Transverse colon (tissue), 4 donors: ENCODE results near the gene CMTM3. TPM values are rescaled to one million over a fixed set of nuclear protein-coding genes. Genes with fewer than 3 reads are reported as not detected.

Experiments
- DNase-seq: peaks from one replicate; pipeline ENCODE4 v3.0.0-alpha.2; 2019
- H3K27ac ChIP-seq, 4 donors: fragments of 200-600 bp; sonication (generic); 2 replicates each; pipeline ENCODE4 v1.5.1; 2016 to 2018; ENCODE audit warnings: inconsistent platforms in 4 of 4
- H3K27me3 ChIP-seq: fragments of 200-600 bp; sonication (generic); 2 replicates; pipeline ENCODE4 v1.5.1; 2017; ENCODE audit warnings: inconsistent platforms
- H3K36me3 ChIP-seq, 4 donors: fragments of 200-600 bp; sonication (generic); 2 replicates each; pipeline ENCODE4 v1.5.1; 2017 to 2019; ENCODE audit warnings: inconsistent platforms in 4 of 4
- H3K4me1 ChIP-seq, 4 donors: fragments of 200-600 bp; sonication (generic); 2 replicates each; pipeline ENCODE4 v1.5.1; 2017 to 2020; ENCODE audit warnings: inconsistent platforms in 4 of 4
- H3K4me3 ChIP-seq, 4 donors: fragments of 200-600 bp; sonication (generic); 1 replicate in 1 of 4; 2 replicates in 3 of 4; pipeline versions ENCODE4 v1.5.1 to v1.6.1; 2017 to 2019; ENCODE audit warnings: inconsistent platforms in 4 of 4
- H3K9me3 ChIP-seq, 2 donors: fragments of 200-600 bp; sonication (generic); 2 replicates each; pipeline ENCODE4 v1.5.1; 2017 to 2019; ENCODE audit warnings: inconsistent platforms in 2 of 2
- EP300 ChIP-seq: sonication (generic); formaldehyde crosslinking; IDR thresholded peaks from one replicate; pipeline ENCODE4 v1.6.1; 2017; ENCODE audit warnings: antibody characterized with exemption, low read depth
- POLR2A ChIP-seq: fragments of 450-650 bp; IDR thresholded peaks from one replicate; pipeline ENCODE4 v1.6.1; 2016; ENCODE audit warnings: antibody characterized with exemption, mild to moderate bottlenecking, moderate library complexity
- POLR2AphosphoS5 ChIP-seq, 3 donors: sonication (generic); formaldehyde crosslinking; IDR thresholded peaks; one replicate each; pipeline ENCODE4 v1.6.1; 2016; ENCODE audit warnings: antibody characterized with exemption in 3 of 3
- WGBS, 2 donors: methylation state at CpG; one replicate each; pipeline ENCODE4 v1.1.5; 2018; ENCODE audit warnings: low coverage in 1 of 2; 5-methylcytosine and 5-hydroxymethylcytosine counted together
- in situ Hi-C, 4 donors: fragments of 200-750 bp; cut with MboI; loops; one replicate each; pipeline versions ENCODE4 v1.15.0 to v1.15.1; 2017; ENCODE audit warnings: low sequenced_read_pairs in 3 of 4, low pct_ligation_motif_present in 1 of 4, low pct_unique_long_range_greater_than_20kb in 1 of 4
- intact Hi-C: fragments of 100-400 bp; cut with DNase I; formaldehyde crosslinking; loops from one replicate; pipeline ENCODE4 v1.15.1; 2023; ENCODE audit warnings: low total_unique reads
- total RNA-seq, 4 donors: library from RNA; depleted of rRNA; stranded (reverse); fragments of >200 nt; gene quantifications; one replicate each; pipeline ENCODE4 v1.1.0, GENCODE V29; 2016
- TF ChIP-seq, protein P1 (sequence below), 5 experiments: fragments of 200-600 bp in 3 of 5; fragments of 450-650 bp in 2 of 5; sonication (generic) in 3 of 5; IDR thresholded peaks; 1 replicate in 2 of 5; 2 replicates in 3 of 5; pipeline ENCODE4 v1.5.1; 2016 to 2017; ENCODE audit warnings: antibody characterized with exemption in 5 of 5, inconsistent platforms in 3 of 5, mild to moderate bottlenecking in 2 of 5, moderate library complexity in 1 of 5

Gene CMTM3
- total RNA-seq, 4 donors from 2014 or later: 2.4 to 11.6 (median 6.1) TPM; not detected in 1

DNA sequence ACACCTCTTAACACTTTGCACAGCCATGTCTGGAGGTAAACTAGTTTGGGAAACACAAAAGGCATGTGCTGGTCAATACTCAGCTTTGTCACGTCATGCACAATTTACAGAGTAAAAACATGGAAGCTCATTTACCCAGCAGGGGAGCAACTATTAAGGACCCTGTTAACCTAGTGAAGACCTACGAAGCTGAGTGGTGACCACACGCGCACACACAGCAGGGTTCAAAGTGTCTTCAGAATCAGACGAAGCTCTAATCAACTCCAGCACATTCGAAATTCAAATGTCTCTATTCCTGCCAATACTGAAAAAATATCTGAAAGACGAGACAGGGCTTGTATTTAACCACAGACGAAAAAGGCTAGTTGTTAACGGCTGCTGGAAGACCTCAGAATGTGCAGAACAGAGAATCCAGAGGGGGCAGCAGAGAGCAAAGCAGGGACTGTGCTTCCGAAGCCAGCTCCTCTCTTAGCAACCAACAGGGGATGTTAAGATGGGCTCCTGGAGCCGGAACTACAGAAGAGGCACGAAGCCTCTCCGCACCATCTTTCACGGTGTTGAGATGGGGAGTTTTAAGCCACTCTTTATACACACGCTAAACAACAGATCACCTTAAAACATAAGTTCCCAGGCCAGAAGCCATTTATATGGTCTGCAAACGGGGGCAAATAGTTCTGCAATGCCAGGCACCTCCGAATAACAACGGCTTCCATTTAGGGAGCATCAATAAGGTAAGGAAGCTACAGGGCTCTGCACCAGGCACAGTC lies 46.4 kb downstream of the CMTM3 start:
- Histone ChIP-seq H3K36me3 (no peaks in the 10 kb centered on the region), H3K4me3 (no peak overlapping the region), H3K4me1 (peaks cover 0 to 21% (median 14%) of the 10 kb centered on the region in 4 donors), H3K27ac (no peak overlapping the region), H3K9me3 (no peaks in the 10 kb centered on the region), H3K27me3 (no peaks in the 10 kb centered on the region)
- 3 to 27% methylated on average over 5 to 18 of the region's 18 CpGs for WGBS, 2 donors
- DNase-seq: peak; percentile 82
- TF ChIP-seq POLR2A: no peak
- TF ChIP-seq, protein P1, sequence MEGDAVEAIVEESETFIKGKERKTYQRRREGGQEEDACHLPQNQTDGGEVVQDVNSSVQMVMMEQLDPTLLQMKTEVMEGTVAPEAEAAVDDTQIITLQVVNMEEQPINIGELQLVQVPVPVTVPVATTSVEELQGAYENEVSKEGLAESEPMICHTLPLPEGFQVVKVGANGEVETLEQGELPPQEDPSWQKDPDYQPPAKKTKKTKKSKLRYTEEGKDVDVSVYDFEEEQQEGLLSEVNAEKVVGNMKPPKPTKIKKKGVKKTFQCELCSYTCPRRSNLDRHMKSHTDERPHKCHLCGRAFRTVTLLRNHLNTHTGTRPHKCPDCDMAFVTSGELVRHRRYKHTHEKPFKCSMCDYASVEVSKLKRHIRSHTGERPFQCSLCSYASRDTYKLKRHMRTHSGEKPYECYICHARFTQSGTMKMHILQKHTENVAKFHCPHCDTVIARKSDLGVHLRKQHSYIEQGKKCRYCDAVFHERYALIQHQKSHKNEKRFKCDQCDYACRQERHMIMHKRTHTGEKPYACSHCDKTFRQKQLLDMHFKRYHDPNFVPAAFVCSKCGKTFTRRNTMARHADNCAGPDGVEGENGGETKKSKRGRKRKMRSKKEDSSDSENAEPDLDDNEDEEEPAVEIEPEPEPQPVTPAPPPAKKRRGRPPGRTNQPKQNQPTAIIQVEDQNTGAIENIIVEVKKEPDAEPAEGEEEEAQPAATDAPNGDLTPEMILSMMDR (IDR thresholded peaks at IDR 0.05): peak; percentile 81 to 96 (median 93)
- TF ChIP-seq EP300: no peak
- in situ Hi-C loops (no loop called here), intact Hi-C loops (no loop called here)

DNA sequence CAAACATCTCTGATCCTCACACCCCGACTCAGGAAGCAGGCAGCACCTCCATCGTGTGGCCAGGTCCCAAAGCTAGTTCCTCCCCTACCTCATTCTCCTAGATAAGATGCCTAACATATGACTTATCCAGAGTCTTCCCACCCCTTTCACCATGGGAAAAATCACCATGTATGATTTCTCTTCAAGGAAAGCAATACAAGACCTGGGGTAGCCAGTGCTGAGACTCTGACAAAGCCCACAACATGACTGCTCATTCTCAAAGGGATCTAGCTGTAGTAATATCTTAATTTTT lies 46.9 kb downstream of the CMTM3 start:
- H3K27ac ChIP-seq: no peak overlapping the region
- H3K4me1 ChIP-seq: peaks cover 0 to 21% (median 14%) of the 10 kb centered on the region in 4 donors
- no peak overlapping the region for H3K4me3 ChIP-seq
- no peak for DNase-seq
- 72% methylated on average over 2 of the region's 2 CpGs; no CpG with 5 or more reads in 1 of the 2 donors for WGBS, 2 donors
- no peaks in the 10 kb centered on the region for H3K36me3 ChIP-seq
- intact Hi-C loops: no loop called here
- TF ChIP-seq, protein P1 (IDR thresholded peaks at IDR 0.05): no peak
- TF ChIP-seq POLR2A: no peak
- TF ChIP-seq POLR2AphosphoS5 (IDR thresholded peaks at IDR 0.05): no peak
- TF ChIP-seq EP300: no peak
- in situ Hi-C loops: no loop called here
- H3K9me3 ChIP-seq: no peaks in the 10 kb centered on the region
- H3K27me3 ChIP-seq: no peaks in the 10 kb centered on the region

DNA sequence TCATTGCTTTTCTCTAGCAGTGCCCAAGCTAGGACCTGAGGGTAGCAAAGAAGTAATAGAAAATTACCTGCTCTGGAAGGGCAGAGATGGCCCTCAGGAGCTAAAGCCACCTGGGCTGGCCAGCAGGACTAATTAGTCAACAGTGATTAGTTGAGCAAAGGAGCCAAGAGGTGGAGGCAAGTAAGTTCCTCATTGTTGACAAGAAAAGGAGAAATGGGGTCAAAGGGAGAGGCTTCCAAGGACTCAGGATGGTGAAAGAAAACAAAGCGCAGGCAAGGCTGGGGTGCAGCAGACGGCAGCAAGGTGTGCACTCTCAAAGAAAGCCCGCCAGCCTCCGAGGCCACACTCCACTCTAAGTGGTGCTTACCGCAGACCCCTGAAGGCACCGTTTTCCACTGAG lies 47.5 kb downstream of the CMTM3 start:
- H3K36me3 ChIP-seq: no peaks in the 10 kb centered on the region
- intact Hi-C loops: no loop called here
- H3K9me3 ChIP-seq: no peaks in the 10 kb centered on the region
- no peak for DNase-seq
- TF ChIP-seq EP300 (no peak), POLR2AphosphoS5 (IDR thresholded peaks at IDR 0.05) (no peak), POLR2A (no peak)
- TF ChIP-seq, protein P1 (IDR thresholded peaks at IDR 0.05): no peak
- WGBS, 2 donors: 93 to 100% methylated on average over 1 to 6 of the region's 6 CpGs
- no peak overlapping the region for H3K27ac ChIP-seq
- no peak overlapping the region for H3K4me3 ChIP-seq
- H3K27me3 ChIP-seq: no peaks in the 10 kb centered on the region
- in situ Hi-C loops: no loop called here
- peaks cover 0 to 21% (median 14%) of the 10 kb centered on the region in 4 donors for H3K4me1 ChIP-seq

DNA sequence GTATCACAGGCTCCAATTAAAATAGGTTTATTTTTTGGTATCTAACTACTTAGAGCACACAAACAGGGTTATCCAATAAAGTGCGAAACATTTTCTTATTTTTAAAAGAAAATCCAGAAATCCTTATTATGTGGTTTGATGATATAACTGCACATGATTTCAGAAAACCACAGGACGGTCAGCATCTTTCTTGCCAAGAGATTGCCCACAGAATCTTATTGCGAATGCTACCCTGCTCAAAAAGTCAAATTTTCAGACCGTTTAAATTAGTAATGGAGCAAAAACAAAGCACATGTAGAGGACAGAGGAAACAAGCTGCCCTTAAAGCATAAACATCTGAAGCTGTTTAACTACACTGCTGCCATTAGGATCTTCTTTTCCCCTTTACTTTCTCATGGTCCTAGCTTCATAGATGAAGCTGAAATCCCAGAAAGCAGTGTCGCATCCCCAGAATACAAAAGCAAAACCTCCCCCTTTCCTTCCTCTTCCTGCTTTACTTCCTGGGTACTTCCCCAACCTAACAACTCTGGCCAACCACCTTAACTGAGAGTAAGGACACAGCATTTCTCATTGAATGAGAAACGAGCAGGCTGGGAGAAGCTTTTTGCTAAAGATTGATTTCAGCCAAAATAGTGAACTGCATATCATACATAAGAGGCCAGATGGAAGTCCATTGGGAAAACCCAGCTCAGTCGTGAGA lies 48.3 kb downstream of the CMTM3 start:
- TF ChIP-seq POLR2A: no peak
- Histone ChIP-seq H3K4me1 (peaks cover 0 to 21% (median 14%) of the 10 kb centered on the region in 4 donors), H3K27me3 (no peaks in the 10 kb centered on the region), H3K4me3 (no peak overlapping the region), H3K9me3 (no peaks in the 10 kb centered on the region), H3K36me3 (no peaks in the 10 kb centered on the region), H3K27ac (no peak overlapping the region)
- intact Hi-C loops (no loop called here), in situ Hi-C loops (no loop called here)
- DNase-seq: no peak
- WGBS, 2 donors: 79 to 84% methylated on average over 5 to 7 of the region's 7 CpGs
